GM10248 (cell line): Measurements from ENCODE around the gene LAMA2.

Source experiments
- CTCF ChIA-PET: fragments of 300-600 bp; sonication (Branson Sonifier 250); formaldehyde crosslinking; extraction: SDS; loops from one replicate; lab custom pipeline; 2021; ENCODE audit warnings: antibody characterized with exemption; lab: Yijun Ruan, JAX
- POLR2A ChIA-PET: fragments of 350-650 bp; sonication (Branson Sonifier 250); formaldehyde crosslinking; extraction: SDS; loops from one replicate; lab custom pipeline; 2020; ENCODE audit warnings: antibody characterized with exemption; lab: Yijun Ruan, JAX
- DNase-seq: peaks from one replicate; pipeline ENCODE4 v3.0.0; 2012; ENCODE audit errors: extremely low spot score
- TF ChIP-seq, protein P1 (sequence below): IDR thresholded peaks from 2 replicates; pipeline ENCODE4 v1.5.1; 2012; ENCODE audit warnings: mild to moderate bottlenecking, low read depth; ENCODE audit errors: extremely low read depth, missing control alignments, control extremely low read depth

The LAMA2 gene

DNA sequence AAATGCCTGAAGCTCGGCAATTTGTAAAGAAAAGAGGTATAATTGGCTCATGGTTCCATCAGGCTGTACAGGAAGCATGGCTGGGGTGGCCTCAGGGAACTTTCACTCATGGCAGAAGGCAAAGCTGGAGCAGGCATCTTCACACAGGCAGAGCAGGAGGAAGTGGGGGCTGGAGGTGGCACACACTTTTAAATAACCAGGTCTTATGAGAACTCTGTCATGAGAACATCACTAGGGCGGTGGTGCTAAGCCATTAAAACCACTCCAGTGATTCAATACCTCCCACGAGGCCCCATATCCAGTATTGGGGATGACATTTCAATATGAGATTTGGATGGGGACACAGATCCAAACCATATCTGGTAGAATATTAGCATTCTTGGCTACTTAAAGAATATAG, 481.8 kb downstream of the LAMA2 start:
- no peak for DNase-seq
- TF ChIP-seq, protein P1, sequence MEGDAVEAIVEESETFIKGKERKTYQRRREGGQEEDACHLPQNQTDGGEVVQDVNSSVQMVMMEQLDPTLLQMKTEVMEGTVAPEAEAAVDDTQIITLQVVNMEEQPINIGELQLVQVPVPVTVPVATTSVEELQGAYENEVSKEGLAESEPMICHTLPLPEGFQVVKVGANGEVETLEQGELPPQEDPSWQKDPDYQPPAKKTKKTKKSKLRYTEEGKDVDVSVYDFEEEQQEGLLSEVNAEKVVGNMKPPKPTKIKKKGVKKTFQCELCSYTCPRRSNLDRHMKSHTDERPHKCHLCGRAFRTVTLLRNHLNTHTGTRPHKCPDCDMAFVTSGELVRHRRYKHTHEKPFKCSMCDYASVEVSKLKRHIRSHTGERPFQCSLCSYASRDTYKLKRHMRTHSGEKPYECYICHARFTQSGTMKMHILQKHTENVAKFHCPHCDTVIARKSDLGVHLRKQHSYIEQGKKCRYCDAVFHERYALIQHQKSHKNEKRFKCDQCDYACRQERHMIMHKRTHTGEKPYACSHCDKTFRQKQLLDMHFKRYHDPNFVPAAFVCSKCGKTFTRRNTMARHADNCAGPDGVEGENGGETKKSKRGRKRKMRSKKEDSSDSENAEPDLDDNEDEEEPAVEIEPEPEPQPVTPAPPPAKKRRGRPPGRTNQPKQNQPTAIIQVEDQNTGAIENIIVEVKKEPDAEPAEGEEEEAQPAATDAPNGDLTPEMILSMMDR, result no peak
- ChIA-PET CTCF (interaction anchor here (1.0 kb wide), 1 partner anchor 7 kb away, joined by 3 read pairs; no protein-coding TSS in a partner anchor), POLR2A (no interaction called here)

- TF ChIP-seq, protein P1, result no peak
- DNase-seq, result no peak
- ChIA-PET POLR2A (no interaction called here), CTCF (no interaction called here)
These were observed 485.1 kb downstream of the LAMA2 start for GRCh38 chr6:129368076-129368475.

GRCh38 chr6:129368970-129369369, 486.0 kb downstream of the LAMA2 start:
- TF ChIP-seq, protein P1, result no peak
- ChIA-PET POLR2A (no interaction called here), CTCF (no interaction called here)
- no peak for DNase-seq

DNA sequence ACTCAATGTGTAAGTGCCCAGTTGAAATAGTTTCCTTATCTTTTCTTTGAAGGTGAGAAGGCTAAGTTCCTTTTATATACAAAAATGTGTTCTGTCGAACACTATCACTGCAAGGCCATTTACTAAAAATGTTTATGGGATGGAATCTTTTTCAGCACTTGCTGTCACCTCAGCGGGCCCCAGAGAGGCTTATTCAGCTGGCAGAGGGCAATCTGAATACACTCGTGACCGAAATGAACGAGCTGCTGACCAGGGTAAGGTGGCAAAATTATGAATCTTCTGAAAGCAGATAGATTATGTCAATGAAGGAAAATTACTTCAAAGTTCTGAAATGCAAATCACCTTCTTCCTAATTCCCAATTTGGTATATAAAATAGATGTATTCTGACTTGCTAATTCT, 486.8 kb downstream of the LAMA2 start:
- CTCF ChIA-PET, result interaction anchor here (1.0 to 1.7 kb wide), 8 partner anchors 10 to 1634 kb away, joined by 3 to 9 read pairs (median 4); no protein-coding TSS in a partner anchor

GRCh38 chr6:129370268-129370916, 487.5 kb downstream of the LAMA2 start:
- POLR2A ChIA-PET, result no interaction called here
- peak; percentile 18 for DNase-seq
- CTCF ChIA-PET, result interaction anchor here (0.6 to 1.7 kb wide), 22 partner anchors 9 to 1891 kb away, joined by 3 to 9 read pairs (median 4); no protein-coding TSS in a partner anchor
- TF ChIP-seq, protein P1, result peak; percentile 61

More for the DNA sequence above, 486.8 kb downstream of the LAMA2 start:
- DNase-seq, result no peak
- POLR2A ChIA-PET, result no interaction called here
- TF ChIP-seq, protein P1, result no peak

DNA sequence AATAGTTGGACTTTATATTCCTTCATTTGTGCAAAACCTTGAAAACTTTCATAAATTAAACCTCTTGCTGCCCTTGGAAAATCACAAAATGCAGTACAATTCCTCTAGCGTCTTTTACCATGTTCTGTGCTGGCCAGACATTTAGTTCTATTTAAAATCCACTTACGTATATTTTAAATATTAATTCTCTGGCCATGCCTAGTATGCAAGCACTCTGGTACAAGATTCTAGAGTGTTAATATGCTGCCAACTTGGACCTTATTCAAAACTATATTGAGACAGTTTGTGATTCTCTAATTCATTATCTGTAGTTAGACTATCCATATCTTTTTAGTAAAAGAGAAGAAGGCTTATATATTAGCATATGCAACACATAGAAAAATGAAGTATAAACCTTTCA, 498.9 kb downstream of the LAMA2 start:
- DNase-seq, result no peak
- ChIA-PET POLR2A (no interaction called here), CTCF (no interaction called here)
- TF ChIP-seq, protein P1, result no peak

DNA sequence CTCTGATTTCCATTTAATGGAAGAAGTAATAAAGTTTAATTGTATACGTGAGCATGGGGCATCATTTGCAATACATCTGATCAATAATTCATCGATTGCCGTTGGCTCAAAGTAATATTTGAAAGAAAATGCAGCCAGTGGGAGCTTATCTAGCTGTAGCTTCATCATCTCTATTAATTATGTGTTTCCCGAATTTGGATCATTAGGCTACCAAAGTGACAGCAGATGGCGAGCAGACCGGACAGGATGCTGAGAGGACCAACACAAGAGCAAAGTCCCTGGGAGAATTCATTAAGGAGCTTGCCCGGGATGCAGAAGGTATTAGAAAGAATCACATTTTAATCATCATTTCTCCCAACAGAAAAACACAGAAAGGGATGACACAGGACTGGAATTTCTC, 500.0 kb downstream of the LAMA2 start:
- TF ChIP-seq, protein P1, result no peak
- CTCF ChIA-PET, result interaction anchor here (1.0 to 1.6 kb wide), 2 partner anchors 10 to 12 kb away, joined by 4 to 6 read pairs; no protein-coding TSS in a partner anchor
- POLR2A ChIA-PET, result no interaction called here
- DNase-seq, result no peak
